Measurements from ENCODE around the gene MED15.

The MED15 gene

GRCh38 chr22:20629401-20629800 lies 122.0 kb downstream of the MED15 start:
- no peak for DNase-seq

- no peak for DNase-seq
Measured at GRCh38 chr22:20630873-20631617, 123.6 kb downstream of the MED15 start.

- DNase-seq = no peak
Measured at GRCh38 chr22:20632082-20632481, 124.7 kb downstream of the MED15 start.

GRCh38 chr22:20632518-20632917 lies 125.1 kb downstream of the MED15 start:
- no peak for DNase-seq

GRCh38 chr22:20634560-20635226 lies 127.3 kb downstream of the MED15 start:
- no peak for DNase-seq

- DNase-seq = no peak
Measured at GRCh38 chr22:20635227-20635591, 127.8 kb downstream of the MED15 start.

- DNase-seq = no peak
Measured at GRCh38 chr22:20636075-20636812, 128.8 kb downstream of the MED15 start.

- no peak for DNase-seq
Measured at GRCh38 chr22:20636945-20637344, 129.5 kb downstream of the MED15 start.
